SK-N-MC (cell line): ENCODE measurements around the gene FADS6.

Source experiments
- EZH2 ChIP-seq: fragments of 200-600 bp; sonication (generic); IDR thresholded peaks from one replicate; pipeline ENCODE4 v1.6.1; 2017; ENCODE audit warnings: antibody characterized with exemption
- FOXP2 ChIP-seq: optimal IDR thresholded peaks from 2 replicates; pipeline ENCODE3; 2011; ENCODE audit warnings: mild to moderate bottlenecking, moderate library complexity; ENCODE audit not compliant: insufficient read depth; ENCODE audit errors: extremely low read length, control extremely low read depth
- POLR2AphosphoS5 ChIP-seq: IDR thresholded peaks from 2 replicates; pipeline ENCODE4 v1.6.1; 2012; ENCODE audit warnings: mild to moderate bottlenecking, low read depth, low read length, borderline replicate concordance

GRCh38 chr17:74827800-74828199, 65.6 kb downstream of the FADS6 start:
- TF ChIP-seq POLR2AphosphoS5: no peak
- TF ChIP-seq EZH2: no peak
- TF ChIP-seq FOXP2: no peak
